Keratinocyte (primary cell): ENCODE measurements around the gene EDN2.

Experiments used
- EZH2 ChIP-seq: IDR thresholded peaks from one replicate; pipeline ENCODE4 v1.6.1; 2012; ENCODE audit warnings: inconsistent platforms, mild to moderate bottlenecking, low read length, moderate library complexity
- TF ChIP-seq, protein P1 (sequence below), 3 experiments: IDR thresholded peaks in 1 of 3; conservative IDR thresholded peaks in 1 of 3; optimal IDR thresholded peaks in 1 of 3; 2 replicates in 2 of 3; 3 replicates in 1 of 3; pipeline versions ENCODE3 to v1.5.1; 2011; ENCODE audit warnings: low read length in 3 of 3, mild to moderate bottlenecking in 3 of 3, moderate library complexity in 2 of 3, control low read depth in 1 of 3, inconsistent platforms in 1 of 3; ENCODE audit not compliant: insufficient read depth in 2 of 3; ENCODE audit errors: extremely low read depth in 1 of 3

- TF ChIP-seq EZH2 = no peak
- TF ChIP-seq, protein P1, sequence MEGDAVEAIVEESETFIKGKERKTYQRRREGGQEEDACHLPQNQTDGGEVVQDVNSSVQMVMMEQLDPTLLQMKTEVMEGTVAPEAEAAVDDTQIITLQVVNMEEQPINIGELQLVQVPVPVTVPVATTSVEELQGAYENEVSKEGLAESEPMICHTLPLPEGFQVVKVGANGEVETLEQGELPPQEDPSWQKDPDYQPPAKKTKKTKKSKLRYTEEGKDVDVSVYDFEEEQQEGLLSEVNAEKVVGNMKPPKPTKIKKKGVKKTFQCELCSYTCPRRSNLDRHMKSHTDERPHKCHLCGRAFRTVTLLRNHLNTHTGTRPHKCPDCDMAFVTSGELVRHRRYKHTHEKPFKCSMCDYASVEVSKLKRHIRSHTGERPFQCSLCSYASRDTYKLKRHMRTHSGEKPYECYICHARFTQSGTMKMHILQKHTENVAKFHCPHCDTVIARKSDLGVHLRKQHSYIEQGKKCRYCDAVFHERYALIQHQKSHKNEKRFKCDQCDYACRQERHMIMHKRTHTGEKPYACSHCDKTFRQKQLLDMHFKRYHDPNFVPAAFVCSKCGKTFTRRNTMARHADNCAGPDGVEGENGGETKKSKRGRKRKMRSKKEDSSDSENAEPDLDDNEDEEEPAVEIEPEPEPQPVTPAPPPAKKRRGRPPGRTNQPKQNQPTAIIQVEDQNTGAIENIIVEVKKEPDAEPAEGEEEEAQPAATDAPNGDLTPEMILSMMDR (optimal IDR thresholded peaks at IDR 0.05 in 1 of 3, IDR thresholded peaks at IDR 0.05 in 1 of 3, conservative IDR thresholded peaks at IDR 0.05 in 1 of 3; ENCODE audit: extremely low read depth in 1 of 3, insufficient read depth in 2 of 3, low read length in 3 of 3) = peak in 2 of 3 experiments; percentile 76 to 78
These were observed 7.9 kb upstream of the EDN2 start for GRCh38 chr1:41492341-41492848.
